G401 (cell line): ENCODE results near the gene S100A9. TPM values are rescaled to one million over a fixed set of nuclear protein-coding genes. Genes with fewer than 3 reads are reported as not detected.
"Not testable (repeated sequence)": the region's sequence is repeated elsewhere in the genome, so short reads cannot be mapped to it uniquely, and the experiment has no call there.

Experiments
- DNase-seq: peaks from one replicate; pipeline ENCODE4 v3.0.0-alpha.2; 2015; ENCODE audit warnings: low spot score
- in situ Hi-C: cut with HindIII; loops from 2 replicates; pipeline ENCODE4 v1.10.0; 2016; ENCODE audit warnings: low sequenced_read_pairs, mixed read lengths
- total RNA-seq: library from RNA; depleted of rRNA; stranded (reverse); fragments of >200 nt; shearing (Covaris generic); gene quantifications from 2 replicates; pipeline ENCODE4 v1.2.3, GENCODE V29; 2014; rRNA removed

S100A9 gene
- 1.1 and 14.0 TPM in 2 replicates for total RNA-seq

DNA sequence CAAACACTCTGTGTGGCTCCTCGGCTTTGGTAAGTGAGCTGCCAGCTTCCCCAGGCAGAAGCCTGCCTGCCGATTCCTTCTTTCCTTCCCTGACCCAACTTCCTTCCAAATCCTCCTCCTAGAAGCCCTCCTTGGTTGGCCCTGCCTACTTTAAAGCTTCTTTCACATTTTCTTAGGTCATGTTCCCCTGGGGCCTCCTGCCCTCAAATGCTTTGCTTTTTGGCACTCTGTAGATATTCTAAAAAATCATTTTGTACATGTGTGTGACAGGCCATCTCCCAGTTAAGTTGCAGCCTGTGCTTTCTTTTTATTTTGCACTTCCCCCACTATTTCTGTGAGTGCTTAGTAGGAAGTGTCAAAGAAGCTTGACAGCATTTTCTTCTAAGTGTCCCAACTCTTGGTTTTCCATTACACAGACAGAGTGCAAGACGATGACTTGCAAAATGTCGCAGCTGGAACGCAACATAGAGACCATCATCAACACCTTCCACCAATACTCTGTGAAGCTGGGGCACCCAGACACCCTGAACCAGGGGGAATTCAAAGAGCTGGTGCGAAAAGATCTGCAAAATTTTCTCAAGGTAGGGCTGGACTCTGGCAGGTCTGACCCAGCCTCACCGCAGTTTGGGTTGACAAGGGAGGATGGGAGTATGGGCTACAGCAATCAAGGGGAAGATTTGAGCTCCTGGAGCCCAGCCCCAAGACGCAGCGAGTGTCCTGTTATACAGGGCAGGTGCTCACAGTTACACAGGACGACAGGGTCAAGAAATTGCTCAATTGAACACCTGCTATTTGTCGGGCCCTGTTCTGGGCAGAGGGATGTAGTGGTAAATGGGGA, at the start of gene S100A9:
S100A9 (plus strand) TSS at position 2 of the 838 bp plus-strand sequence; CDS start at position 432, 430 bp downstream.
- in situ Hi-C loops = loop anchor here (10.0 to 25.0 kb wide), 2 partner anchors 107 to 229 kb away; partner anchors contain the start of gene S100A7

DNA sequence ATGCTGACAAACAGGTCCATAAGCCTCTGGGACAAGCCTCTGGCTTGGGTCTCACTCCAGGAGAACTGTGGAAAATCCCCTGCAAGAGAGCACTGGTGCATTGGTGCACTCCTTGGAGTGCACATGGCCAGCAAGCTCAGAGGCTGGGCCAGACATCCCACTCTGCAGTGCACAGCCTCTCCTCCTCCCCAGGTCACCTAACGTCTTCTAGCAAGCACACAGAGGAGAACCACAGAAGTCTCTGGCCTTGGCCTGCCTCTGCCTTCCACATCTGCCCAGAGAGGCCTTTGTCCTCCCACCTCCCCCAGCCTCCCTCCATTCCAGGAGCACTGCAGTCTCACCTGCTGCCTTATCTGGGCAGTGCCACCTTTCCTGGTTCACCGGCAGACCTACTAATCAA, 49.1 kb upstream of the S100A9 start:
- no peak for DNase-seq
- in situ Hi-C loops = no loop called here

More for the DNA sequence above, at the start of gene S100A9:
- no peak for DNase-seq

DNA sequence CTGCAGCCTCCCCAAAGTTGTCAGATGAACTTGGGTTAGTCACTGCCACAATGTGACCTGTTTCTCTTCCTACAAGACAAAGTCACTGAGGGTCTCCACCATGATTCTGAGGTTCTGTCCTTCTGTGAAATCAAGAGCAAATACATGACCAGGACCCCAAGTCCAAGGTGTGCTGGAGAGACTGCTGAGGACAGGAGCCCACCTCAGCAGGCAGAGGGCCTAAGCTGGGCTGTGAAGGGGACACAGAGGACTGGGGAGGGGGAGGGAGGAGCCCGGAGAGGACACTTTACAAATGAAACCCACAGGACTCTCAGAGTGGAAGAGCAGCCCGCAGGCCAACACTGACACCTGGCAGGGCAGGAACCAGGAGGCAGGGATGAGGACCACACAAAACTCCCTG, 48.2 kb upstream of the S100A9 start:
- no peak for DNase-seq
- in situ Hi-C loops = no loop called here

DNA sequence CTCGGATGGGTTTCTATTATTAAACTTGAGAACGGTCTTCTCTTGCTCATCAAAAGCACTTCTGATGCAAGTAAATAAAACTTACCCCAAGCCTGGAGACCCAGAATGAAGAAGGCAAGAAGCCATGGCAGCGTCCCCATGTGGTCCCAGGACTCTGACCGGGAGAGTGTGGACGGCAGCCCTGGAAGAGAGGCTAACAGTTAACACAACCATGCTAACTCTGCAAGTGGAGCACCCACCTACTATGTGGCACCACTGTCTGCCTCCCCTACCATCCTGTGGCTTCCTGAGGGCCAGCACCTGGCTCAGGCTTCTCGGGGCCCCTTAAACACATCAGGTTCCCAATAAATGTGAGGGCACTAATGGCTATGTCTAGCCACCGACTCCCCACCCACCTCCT, 47.1 kb upstream of the S100A9 start:
- in situ Hi-C loops = no loop called here

DNA sequence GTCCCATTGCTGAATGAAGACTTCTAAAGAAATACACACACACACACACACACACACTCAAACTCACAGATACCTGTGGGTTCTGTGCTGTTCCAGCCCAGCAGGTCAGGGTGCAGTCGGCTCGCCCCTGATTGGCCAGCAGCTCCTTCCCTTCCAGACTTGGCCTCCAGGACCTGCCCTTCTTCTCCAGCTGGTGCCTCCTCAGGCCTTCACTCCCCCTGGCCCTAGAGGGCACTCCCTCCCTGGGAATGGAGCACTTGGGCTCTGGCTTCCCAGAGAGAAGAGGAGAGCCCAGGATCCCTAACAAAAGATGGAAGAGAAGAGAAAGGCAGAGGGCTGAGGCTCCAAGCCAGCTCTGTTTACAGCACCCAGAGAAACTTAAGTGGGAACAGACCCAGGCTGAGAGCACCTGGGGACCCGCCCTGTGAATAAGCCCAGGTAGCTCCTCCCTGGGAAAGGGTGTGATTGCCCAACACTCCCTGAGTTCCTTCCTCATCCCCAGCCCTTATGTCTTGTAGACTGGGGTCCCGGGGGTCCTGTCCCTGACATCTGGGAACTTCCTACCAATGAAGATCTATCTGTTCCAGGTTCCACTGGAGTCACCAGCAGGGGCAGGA, 45.0 kb upstream of the S100A9 start, which contains the start of gene PGLYRP3:
PGLYRP3 (minus strand) TSS at position 383 of the 617 bp plus-strand sequence. CDS start 2,287 bp downstream, outside the sequence.
- DNase-seq = no peak
- in situ Hi-C loops = no loop called here

More for the DNA sequence above, 47.1 kb upstream of the S100A9 start:
- no peak for DNase-seq

DNA sequence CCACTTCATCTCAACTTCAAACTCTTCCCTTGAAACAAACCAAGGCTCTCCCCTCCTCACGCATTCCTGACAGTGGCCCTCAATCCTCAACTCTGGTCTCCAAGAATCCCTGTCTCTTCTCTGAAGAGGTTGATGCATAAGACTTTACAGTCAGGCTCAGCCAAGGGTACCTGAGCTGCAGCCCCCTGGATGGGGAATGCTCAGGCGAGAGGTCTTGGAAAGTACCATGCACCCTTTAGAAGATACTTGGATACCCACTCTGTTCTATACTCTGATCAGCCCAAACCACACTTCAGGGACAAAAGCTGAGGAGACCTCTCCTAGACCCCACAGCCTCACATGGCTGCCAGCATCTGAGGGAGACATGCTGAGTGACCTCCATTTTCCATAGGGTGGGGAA, 44.4 kb upstream of the S100A9 start:
- in situ Hi-C loops = no loop called here
- no peak for DNase-seq

DNA sequence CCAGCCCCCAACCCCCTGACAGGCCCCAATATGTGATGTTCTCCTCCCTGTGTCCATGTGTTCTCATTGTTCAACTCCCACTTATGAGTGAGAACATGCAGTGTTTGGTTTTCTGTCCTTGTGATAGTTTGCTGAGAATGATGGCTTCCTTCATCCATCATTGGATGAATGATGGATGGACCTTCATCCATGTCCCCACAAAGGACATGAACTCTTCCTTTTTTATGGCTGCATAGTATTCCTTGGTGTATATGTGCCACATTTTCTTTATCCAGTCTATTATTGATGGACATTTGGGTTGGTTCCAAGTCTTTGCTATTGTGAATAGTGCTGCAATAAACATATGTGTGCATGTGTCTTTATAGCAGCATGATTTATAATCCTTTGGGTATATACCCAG, 43.3 kb upstream of the S100A9 start:
- in situ Hi-C loops, DNase-seq: not testable (repeated sequence)

DNA sequence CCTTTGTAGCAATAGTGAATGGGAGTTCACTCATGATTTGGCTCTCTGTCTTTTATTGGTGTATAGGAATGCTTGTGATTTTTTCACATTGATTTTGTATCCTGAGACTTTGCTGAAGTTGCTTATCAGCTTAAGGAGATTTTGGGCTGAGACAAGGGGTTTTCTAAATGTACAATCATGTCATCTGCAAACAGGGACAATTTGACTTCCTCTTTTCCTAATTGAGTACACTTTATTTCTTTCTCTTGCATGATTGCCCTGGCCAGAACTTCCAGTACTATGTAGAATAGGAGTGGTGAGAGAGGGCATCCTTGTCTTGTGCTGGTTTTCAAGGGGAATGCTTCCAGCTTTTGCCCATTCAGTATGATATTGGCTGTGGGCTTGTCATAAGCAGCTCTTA, 41.6 kb upstream of the S100A9 start:
- in situ Hi-C loops, DNase-seq: not testable (repeated sequence)

DNA sequence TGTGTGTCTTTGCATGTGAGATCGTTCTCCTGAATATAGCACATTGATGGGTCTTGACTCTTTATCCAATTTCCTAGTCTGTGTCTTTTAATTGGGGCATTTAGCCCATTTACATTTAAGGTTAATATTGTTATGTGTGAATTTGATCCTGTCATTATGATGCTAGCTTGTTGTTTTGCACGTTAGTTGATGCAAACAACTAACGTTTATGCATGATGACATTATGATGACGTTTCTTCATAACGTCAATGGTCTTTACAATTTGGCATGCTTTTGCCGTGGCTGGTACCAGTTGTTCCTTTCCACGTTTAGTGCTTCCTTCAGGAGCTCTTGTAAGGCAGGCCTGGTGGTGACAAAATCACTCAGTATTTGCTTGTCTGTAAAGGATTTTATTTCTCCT, 39.5 kb upstream of the S100A9 start:
- DNase-seq, in situ Hi-C loops: not testable (repeated sequence)

DNA sequence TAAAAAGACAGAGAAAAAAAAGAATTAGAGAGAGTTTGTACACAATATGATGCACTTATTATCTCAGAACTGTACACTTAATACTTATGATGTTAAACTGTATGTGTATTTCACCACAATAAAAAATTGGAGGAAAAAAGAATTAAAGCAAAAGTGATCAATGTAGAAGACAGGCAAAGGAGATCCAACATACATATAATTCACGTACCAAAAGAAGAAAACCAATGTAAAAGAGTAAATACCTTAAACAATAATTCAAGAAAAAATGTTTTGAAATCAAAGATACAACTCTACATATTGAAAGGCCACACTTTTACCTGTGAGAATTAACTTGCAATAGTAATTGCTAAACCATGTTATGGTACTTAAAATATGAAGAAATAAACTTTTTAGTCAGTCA, 35.1 kb upstream of the S100A9 start:
- in situ Hi-C loops = no loop called here
- no peak for DNase-seq

DNA sequence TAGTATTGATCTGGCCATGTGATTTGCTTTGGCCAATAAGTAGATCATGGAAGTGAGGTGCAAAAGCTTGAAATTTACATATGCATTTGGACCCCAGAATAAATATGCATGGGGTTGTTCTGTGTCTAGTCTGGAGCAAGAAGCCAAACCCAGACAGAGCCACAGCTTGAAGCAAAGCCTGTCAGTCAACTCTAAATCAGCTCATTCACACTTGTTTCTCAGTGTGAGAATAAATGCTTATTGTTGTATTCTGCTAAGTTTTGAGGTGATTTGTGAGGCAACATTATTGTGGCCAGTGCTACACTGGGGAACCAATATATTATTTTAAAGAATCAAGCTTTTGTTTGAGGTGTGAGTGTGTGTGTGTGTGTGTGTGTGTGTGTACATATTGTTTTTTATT, 32.7 kb upstream of the S100A9 start:
- DNase-seq = no peak
- in situ Hi-C loops = no loop called here

DNA sequence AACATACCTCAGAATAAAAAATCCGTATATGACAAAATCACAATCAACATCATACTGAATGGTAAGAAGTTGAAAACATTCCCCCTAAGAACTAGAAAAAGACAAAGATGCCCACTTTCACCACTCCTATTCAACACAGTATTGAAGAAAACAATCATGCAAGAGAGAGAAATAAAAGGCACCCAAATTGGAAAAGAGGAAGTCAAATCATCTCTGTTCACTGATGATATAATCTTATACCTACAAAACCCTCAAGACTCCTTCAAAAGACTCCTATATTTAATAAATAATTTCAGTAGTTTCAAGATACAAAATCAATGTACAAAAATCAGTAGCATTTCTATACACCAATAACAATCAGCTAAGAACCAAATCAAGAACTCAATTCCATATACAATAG, 23.8 kb upstream of the S100A9 start:
- no peak for DNase-seq
- in situ Hi-C loops = no loop called here

DNA sequence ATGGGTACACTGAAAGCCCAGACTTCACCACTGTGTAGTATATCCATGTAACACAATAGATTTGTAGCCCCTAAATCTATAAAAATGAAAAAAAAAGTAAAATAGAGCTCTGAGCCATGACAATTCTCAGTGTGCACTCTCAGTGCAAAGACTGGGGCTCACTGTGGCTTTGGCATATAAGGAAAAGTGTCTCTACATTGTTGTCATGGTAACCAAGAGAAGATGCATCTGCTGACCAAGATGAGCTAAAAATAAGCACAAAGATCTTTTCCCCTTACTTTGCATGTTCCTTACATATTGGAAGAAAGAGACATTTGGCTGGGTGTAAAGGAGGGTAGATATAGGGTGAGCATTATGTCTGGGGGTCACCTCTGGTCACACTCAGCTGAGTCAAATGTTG, 21.0 kb upstream of the S100A9 start:
- no peak for DNase-seq
- in situ Hi-C loops = no loop called here

DNA sequence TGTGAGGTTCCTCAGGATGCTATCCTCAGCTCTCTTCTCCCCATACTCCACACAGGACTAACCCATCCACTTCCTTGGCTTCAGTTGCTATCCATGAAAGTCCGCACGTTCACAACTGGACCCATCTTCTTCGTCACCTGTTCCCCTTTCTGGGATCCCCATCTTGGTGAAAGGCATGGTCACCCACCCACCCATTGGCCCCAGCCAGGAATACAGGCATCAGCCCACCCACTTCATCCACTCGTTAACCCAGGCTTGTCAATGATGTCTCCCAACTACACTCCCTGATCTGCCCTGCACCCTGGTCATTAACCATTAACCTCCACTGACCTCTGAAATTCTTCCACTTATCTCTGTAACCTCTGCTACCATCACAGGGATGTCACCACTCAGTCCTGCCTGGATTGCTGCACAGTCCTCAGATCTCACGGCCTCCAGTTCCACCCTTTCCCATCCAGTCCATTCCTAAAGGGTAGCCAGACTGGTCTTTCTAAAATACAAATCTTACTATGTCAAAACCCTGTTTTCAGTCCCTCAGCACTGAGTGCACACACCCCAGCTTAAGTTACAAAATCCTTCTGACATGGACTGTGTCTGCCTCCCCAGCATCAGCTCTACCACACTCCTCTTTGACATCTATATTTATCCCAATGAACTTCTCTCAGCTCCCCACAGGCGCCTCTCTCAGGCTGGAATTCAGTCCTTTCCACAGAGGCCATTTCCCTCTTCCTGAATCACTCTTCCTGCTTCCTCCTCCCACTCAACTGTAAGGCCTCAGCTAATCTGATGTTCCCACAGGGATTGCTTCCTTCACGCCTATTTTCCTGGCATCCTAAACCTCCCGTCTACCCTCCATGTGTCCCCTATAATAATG, 19.4 kb upstream of the S100A9 start:
- DNase-seq = no peak
- in situ Hi-C loops = no loop called here

DNA sequence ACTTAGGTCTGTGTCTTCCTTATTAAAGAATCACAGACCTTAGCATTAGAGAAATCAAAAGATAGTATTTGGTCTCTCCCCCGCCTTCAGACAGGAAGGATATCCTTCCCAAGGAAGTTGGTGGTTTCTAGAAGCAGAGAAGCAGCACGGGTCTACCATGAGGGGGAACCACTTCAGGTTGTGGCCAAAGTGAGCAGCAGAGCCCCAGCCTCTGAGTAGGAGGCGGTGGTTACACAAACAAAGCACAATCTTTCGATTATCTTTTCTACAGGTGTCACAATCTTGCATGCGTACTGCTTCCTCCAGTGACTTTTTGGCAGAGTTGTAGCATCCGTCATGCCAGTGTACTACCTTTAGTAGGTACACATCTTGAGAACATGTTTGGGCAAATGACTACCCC, 17.9 kb upstream of the S100A9 start:
- DNase-seq = no peak
- in situ Hi-C loops = no loop called here

DNA sequence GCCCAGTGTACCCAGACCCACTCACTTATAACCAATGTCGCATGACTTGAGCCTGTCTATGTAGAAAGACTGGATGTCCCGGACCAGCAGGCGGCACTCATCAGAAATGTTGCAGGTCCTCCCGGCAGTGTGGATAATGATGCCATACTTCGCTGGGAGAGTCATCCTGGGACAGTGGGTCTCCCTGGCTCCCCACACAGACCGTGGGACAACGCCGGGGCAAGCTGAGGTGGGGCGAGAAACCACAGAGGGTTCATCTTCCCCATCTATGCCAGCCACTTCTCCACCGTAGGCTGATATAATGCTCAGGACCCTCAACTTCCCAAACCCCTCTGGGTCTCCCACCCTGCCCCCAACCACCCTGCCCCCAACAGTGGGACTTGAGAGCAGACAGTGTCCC, 17.3 kb upstream of the S100A9 start:
- DNase-seq = no peak
- in situ Hi-C loops = no loop called here

DNA sequence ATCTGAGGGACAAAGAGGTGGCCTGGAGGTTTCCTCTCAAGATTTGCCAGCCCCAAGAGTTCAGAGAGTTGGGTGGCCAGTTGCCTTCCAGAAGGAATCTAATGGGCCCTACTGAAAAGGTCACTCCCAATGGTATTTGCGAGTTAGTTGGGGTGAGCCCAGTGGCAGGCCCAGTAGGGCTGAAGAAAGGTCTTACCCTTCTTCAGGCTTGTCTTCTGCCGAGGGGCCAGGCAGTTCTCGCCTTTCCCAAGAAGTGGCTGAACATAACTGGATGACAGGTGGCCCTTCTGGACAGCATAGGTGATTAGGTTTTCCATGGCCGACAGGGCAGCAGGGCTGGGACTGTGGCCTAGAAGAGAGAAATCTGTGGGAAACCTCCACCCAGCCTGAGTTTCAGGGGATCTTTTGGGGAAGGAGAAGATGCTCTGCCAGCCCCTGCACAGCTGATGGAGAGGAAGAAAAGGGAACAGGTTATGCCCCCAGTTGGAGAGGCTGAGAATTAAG, 16.2 kb upstream of the S100A9 start:
- no peak for DNase-seq
- in situ Hi-C loops = no loop called here

DNA sequence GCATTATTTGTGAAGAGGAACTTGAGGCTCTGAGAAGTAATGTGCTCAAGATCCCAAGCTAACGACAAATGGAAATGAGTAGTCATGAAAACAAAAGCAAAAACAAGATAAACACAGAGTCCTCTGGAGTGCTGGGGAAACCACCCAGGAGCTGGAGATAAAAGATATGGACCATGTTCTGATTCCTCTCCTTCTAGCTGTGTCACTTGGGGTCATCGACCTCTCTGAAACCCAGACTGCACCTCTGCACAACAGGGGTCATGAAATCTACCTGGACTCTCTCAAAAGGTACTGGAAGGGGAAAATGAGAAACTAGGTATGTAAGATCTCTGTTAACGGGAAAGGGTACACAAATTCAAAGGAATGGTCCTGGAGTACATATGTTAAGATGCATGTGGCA, 15.5 kb upstream of the S100A9 start:
- no peak for DNase-seq
- in situ Hi-C loops = no loop called here

DNA sequence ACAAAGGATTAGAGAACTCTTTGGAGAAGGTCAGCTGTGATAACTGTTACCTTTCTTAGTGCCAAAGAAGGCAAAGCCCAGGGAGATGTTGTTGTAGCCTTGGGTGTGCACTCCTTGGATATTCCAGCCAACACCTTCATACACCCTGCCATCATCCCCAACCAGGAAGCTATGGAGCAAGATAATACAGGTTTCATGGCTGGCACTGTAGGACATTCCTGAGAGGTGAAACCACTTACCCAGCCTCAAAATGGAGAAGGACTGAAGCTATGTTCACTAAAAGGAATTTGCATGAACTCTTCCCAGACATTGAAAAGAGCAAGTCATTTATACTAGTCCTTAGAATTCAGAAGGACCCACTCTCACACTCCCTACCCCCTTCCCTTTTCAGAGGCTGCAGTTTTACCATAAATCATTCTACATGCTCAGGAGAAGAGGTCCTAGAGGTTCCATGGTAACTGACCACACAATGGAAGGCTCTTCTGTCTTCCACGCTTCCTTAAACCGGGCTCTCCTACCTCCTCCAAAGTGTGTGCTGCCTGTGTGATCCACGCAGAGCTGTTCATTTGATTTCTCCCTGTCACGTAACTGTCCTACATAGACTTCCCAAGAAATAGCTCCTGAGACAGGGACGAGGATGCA, 14.5 kb upstream of the S100A9 start:
- in situ Hi-C loops = no loop called here
- no peak for DNase-seq
